Rectal smooth muscle tissue (tissue), 1 donor: ENCODE measurements around the gene MCM7.
"Not testable (repeated sequence)": the region's sequence is repeated elsewhere in the genome, so short reads cannot be mapped to it uniquely, and the experiment has no call there.

ENCODE experiments used
- H3K27ac ChIP-seq: one replicate; pipeline ENCODE4 v1.7.0; 2013; ENCODE audit warnings: low read depth, low read length, inconsistent platforms
- H3K27me3 ChIP-seq: one replicate; pipeline ENCODE4 v1.7.0; 2013; ENCODE audit warnings: low read length; ENCODE audit not compliant: control insufficient read depth, insufficient read depth
- H3K36me3 ChIP-seq: one replicate; pipeline ENCODE4 v1.7.0; 2013; ENCODE audit warnings: low read length; ENCODE audit not compliant: control insufficient read depth, insufficient read depth
- H3K4me1 ChIP-seq: one replicate; pipeline ENCODE4 v1.7.0; 2013; ENCODE audit warnings: low read length; ENCODE audit not compliant: control insufficient read depth, insufficient read depth
- H3K4me3 ChIP-seq: one replicate; pipeline ENCODE4 v1.7.0; 2013; ENCODE audit warnings: low read length
- H3K9ac ChIP-seq: one replicate; pipeline ENCODE4 v1.7.0; 2013; ENCODE audit warnings: low read length

MCM7 gene

GRCh38 chr7:100130220-100130607, 29.0 kb upstream of the MCM7 start:
- H3K4me1 ChIP-seq, H3K36me3 ChIP-seq, H3K27ac ChIP-seq, H3K9ac ChIP-seq, H3K4me3 ChIP-seq, H3K27me3 ChIP-seq: not testable (repeated sequence)

DNA sequence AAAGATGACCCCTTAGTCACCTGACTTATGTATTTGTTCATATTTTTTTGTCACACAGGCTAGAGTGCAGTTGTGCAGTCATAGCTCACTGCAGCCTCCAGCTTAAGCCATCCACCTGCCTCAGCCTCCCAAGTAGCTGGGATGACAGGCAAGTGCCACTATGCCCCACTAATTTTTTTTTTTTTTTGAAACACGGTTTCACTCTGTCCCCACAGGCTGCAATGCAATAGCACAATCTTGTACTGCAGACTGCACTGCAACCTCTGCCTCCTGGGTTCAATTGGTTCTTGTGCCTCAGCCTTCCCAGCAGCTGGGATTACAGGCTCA, 27.4 kb upstream of the MCM7 start:
- H3K27ac ChIP-seq: no peak overlapping the region
- no peak overlapping the region for H3K9ac ChIP-seq
- peaks cover 3% of the 10 kb centered on the region for H3K4me1 ChIP-seq

DNA sequence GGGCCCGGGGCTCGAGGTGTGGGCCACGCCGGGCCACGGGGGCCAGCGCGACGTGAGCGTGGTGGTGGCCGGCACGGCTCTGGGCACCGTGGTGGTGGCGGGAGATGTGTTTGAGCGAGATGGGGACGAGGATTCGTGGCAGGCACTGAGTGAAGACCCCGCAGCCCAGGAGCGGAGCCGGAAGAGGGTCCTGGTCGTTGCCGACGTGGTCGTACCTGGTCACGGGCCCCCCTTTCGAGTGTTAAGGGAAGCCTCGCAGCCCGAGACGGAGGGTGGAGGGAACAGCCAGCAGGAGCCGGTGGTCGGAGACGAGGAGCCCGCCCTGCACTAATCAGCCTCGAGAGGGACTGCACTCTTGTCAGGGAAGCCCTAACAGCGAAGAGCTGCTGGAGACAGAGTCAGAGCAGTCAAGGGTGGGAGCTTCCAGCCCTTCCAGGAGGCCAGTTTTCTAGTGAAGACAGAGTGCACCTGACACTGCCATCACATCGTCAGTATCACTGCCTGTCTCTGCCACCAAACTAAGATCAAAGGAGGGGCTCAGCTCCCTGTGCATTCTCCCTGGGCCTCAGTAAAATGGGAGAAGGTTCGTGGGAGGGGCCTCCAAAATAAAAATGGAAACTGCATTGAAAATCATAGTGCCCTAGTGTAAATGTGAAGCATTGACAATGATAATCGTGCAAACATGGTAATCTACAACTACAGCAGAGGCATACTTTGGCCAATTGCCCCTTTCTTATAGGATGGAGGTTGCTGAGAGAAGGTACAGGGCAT, 26.9 kb upstream of the MCM7 start:
- H3K36me3 ChIP-seq: no peaks in the 10 kb centered on the region
- H3K9ac ChIP-seq: peak overlapping the region; percentile 81
- H3K27ac ChIP-seq: peak overlapping the region; percentile 97
- H3K27me3 ChIP-seq: no peaks in the 10 kb centered on the region
- peak overlapping the region; percentile 94 for H3K4me3 ChIP-seq
- peaks cover 3% of the 10 kb centered on the region for H3K4me1 ChIP-seq

More for the DNA sequence above, 27.4 kb upstream of the MCM7 start:
- H3K4me3 ChIP-seq: no peak overlapping the region
- no peaks in the 10 kb centered on the region for H3K27me3 ChIP-seq
- no peaks in the 10 kb centered on the region for H3K36me3 ChIP-seq

DNA sequence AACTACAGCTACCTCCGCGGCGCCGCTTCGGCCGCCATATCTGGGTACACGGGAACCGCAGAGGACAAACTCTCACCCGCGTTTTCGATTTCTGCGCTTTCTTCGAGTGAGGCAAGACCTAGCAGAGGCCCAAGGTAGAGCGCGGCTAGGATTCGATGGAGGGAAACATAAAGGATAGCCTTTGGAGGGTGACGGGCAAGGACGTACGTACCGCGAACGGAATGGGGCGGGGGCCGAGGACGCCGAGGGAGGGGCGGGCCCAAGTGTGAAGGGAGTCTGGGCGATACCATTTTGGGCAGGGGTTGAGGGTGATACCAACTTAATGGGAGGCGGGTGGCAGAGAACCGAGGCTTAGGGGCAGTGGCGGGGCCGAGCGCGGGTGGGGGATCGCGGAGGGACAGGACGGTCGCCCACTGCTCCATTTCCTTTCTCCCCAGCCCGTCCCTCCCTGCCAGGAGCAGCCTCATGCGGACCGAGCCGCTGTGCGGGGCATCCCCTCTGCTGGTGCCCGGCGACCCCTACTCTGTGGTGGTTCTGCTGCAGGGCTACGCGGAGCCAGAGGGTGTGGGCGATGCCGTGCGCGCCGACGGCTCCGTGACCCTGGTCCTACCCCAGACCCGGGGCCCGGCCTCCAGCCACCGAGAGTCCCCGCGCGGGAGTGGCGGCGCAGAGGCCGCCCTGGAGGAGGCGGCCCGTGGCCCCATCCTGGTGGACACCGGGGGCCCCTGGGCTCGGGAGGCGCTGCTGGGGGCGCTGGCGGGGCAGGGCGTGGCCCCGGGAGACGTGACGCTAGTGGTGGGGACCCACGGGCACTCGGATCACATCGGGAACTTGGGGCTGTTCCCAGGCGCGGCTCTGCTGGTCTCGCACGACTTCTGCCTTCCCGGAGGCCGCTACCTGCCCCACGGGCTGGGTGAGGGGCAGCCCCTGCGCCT, 26.0 kb upstream of the MCM7 start, which contains the start of gene MBLAC1:
Gene MBLAC1, plus strand, starts transcription at position 37 of the 935 bp plus-strand sequence. Its CDS starts 429 bp downstream, at position 466.
- Histone ChIP-seq H3K36me3 (no peaks in the 10 kb centered on the region), H3K27me3 (no peaks in the 10 kb centered on the region), H3K4me3 (peak within 1 kb of the TSS; percentile 94), H3K9ac (peak within 1 kb of the TSS; percentile 81), H3K4me1 (peaks cover 3% of the 10 kb centered on the region), H3K27ac (peak within 1 kb of the TSS; percentile 97)

GRCh38 chr7:100126239-100126930, 25.2 kb upstream of the MCM7 start:
- no peaks in the 10 kb centered on the region for H3K27me3 ChIP-seq
- H3K4me1 ChIP-seq: peaks cover 3% of the 10 kb centered on the region
- H3K9ac ChIP-seq: peak overlapping the region; percentile 81
- H3K27ac ChIP-seq: peak overlapping the region; percentile 97
- no peaks in the 10 kb centered on the region for H3K36me3 ChIP-seq
- H3K4me3 ChIP-seq: peak overlapping the region; percentile 94

DNA sequence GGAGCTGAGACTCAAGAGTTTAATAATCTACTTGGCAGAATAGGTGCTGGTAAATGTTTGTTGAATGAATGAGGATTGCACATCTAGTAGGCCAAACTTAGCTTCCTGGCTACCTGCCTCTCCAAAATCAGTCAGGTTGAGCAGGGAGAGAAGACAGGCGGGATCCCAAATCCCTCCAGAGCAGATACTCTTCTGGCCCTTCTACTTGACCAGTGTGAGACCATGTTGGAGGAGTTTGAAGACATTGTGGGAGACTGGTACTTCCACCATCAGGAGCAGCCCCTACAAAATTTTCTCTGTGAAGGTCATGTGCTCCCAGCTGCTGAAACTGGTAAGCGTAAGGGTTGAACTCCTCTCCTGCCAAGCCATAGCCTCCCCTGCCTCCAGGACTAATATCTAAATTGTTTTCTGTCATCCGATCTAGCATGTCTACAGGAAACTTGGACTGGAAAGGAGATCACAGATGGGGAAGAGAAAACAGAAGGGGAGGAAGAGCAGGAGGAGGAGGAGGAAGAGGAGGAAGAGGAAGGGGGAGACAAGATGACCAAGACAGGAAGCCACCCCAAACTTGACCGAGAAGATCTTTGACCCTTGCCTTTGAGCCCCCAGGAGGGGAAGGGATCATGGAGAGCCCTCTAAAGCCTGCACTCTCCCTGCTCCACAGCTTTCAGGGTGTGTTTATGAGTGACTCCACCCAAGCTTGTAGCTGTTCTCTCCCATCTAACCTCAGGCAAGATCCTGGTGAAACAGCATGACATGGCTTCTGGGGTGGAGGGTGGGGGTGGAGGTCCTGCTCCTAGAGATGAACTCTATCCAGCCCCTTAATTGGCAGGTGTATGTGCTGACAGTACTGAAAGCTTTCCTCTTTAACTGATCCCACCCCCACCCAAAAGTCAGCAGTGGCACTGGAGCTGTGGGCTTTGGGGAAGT, 23.4 kb upstream of the MCM7 start:
- peak overlapping the region; percentile 49 for H3K4me3 ChIP-seq
- no peaks in the 10 kb centered on the region for H3K27me3 ChIP-seq
- H3K9ac ChIP-seq: no peak overlapping the region
- no peaks in the 10 kb centered on the region for H3K36me3 ChIP-seq
- no peak overlapping the region for H3K27ac ChIP-seq
- H3K4me1 ChIP-seq: no peaks in the 10 kb centered on the region

- no peak overlapping the region for H3K4me3 ChIP-seq
- H3K27me3 ChIP-seq: no peaks in the 10 kb centered on the region
- H3K4me1 ChIP-seq: peaks cover 3% of the 10 kb centered on the region
- no peak overlapping the region for H3K9ac ChIP-seq
- H3K27ac ChIP-seq: no peak overlapping the region
- no peaks in the 10 kb centered on the region for H3K36me3 ChIP-seq
These were observed 21.4 kb upstream of the MCM7 start for GRCh38 chr7:100122568-100122967.

DNA sequence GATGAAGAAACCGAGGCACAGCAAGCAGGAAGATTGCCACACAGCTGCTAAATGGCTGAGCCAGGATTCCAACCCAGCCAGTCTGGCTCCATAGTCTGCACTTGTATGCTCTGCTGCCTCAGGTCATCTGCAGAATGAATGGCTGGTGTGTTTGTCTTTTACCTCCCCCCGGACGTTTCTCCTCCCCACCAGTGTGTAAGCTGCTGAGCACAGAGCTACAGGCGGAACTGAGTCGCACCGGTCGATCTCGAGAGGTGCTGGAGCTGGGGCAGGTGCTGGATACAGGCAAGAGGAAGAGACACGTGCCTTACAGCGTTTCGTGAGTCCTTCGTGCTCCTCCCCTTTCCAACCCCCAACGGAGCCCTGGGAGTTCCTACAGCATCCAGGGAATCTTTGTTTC, 20.9 kb upstream of the MCM7 start:
- Histone ChIP-seq H3K36me3 (no peaks in the 10 kb centered on the region), H3K4me1 (peaks cover 3% of the 10 kb centered on the region), H3K27ac (no peak overlapping the region), H3K9ac (no peak overlapping the region), H3K27me3 (no peaks in the 10 kb centered on the region), H3K4me3 (no peak overlapping the region)

GRCh38 chr7:100120733-100121036, 19.5 kb upstream of the MCM7 start:
- no peaks in the 10 kb centered on the region for H3K27me3 ChIP-seq
- no peaks in the 10 kb centered on the region for H3K36me3 ChIP-seq
- H3K4me1 ChIP-seq: peaks cover 3% of the 10 kb centered on the region
- no peak overlapping the region for H3K9ac ChIP-seq
- peak overlapping the region; percentile 80 for H3K4me3 ChIP-seq
- H3K27ac ChIP-seq: peak overlapping the region; percentile 55

DNA sequence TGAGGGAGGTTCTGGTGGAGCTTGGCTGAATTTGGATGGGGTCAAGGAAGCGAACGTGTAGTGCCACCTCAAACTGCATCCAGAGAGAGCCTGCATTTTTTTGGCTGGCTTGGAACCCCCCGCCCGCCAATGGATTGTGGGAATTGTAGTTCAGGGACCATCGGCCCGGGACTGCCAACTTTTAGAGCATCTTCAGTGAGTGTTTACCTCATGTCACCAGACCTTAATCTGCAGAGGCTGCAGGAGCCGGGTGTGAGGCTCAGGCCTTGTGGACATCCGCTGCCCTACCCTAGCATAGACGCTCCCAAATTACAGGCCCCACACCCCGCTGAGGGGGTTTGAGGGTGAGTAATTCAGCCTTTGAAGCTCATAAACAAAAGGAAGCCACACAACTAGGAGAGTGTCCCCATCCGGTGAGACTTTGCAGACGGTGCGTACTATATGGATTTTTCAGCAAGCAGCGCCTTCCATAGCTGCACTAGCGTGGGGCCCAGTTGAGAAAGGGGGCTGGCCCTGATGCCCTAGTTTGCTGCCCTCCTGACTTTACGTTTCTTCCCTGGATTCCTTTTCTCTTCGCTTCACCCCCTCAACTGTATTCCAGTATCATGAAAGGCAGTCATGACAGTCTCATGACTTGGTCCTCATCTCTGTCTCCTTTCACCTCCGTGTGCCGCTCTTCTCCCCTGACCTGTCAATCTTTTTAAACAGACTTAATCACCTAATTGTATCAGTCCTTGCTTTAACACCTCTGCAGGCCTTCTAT, 19.0 kb upstream of the MCM7 start:
- Histone ChIP-seq H3K4me1 (peaks cover 3% of the 10 kb centered on the region), H3K4me3 (peak overlapping the region; percentile 80), H3K27ac (peak overlapping the region; percentile 82), H3K27me3 (no peaks in the 10 kb centered on the region), H3K36me3 (no peaks in the 10 kb centered on the region), H3K9ac (peak overlapping the region; percentile 2)
